ENCODE measurements around the gene PLGLB1.
"Not testable (repeated sequence)": the region's sequence is repeated elsewhere in the genome, so short reads cannot be mapped to it uniquely, and the experiment has no call there.

DNA sequence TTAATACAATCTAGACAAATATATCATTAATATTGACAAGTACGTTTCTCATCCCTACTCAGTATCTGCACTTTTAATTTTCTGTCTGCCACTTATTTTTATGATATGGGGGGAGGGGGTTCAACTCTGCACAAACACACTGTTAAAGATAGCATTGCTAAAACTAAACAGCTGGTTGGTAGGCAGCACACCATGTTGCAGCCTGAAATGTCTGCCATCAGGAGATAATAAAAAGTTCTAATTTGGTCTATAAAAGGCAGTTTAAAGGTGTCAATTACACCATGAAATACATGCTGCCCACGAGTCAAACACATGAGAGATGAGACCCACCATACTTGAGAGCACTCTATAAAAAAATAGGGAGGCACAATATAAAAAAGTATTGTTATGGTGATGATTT lies 42.7 kb upstream of the PLGLB1 start:
- TF ChIP-seq, protein P1, sequence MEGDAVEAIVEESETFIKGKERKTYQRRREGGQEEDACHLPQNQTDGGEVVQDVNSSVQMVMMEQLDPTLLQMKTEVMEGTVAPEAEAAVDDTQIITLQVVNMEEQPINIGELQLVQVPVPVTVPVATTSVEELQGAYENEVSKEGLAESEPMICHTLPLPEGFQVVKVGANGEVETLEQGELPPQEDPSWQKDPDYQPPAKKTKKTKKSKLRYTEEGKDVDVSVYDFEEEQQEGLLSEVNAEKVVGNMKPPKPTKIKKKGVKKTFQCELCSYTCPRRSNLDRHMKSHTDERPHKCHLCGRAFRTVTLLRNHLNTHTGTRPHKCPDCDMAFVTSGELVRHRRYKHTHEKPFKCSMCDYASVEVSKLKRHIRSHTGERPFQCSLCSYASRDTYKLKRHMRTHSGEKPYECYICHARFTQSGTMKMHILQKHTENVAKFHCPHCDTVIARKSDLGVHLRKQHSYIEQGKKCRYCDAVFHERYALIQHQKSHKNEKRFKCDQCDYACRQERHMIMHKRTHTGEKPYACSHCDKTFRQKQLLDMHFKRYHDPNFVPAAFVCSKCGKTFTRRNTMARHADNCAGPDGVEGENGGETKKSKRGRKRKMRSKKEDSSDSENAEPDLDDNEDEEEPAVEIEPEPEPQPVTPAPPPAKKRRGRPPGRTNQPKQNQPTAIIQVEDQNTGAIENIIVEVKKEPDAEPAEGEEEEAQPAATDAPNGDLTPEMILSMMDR (IDR thresholded peaks at IDR 0.05): not testable (repeated sequence)
- not testable (repeated sequence) for TF ChIP-seq POLR2AphosphoS5 (IDR thresholded peaks at IDR 0.05)

Data from stomach (tissue), 4 donors.